ENCODE results near the gene ZFHX3. TPM values are rescaled to one million over a fixed set of nuclear protein-coding genes. Genes with fewer than 3 reads are reported as not detected.

The ZFHX3 gene
- total and polyA plus RNA-seq, 2 of the 8 experiments (the other 6 are each of a cell fraction or from before 2014, with no cell fraction given) = 0.08 to 0.99 TPM

GRCh38 chr16:73016488-73016830, 31.5 kb downstream of the ZFHX3 start:
- no peak overlapping the region for H2BK120ac ChIP-seq (replicated peaks; ENCODE audit: low read depth, low read length)
- H3K79me2 ChIP-seq (ENCODE audit: control insufficient read depth in 1 of 2, insufficient read depth in 2 of 2, low read length in 2 of 2) = no peaks in the 10 kb centered on the region
- H3K14ac ChIP-seq (ENCODE audit: insufficient read length) = no peak overlapping the region
- ChIA-PET CTCF (ENCODE audit: partially characterized antibody) (interaction anchor here (1.5 kb wide), 1 partner anchor 21 kb away, joined by 7 read pairs; no protein-coding TSS in a partner anchor), POLR2A (ENCODE audit: partially characterized antibody) (no interaction called here)
- H3K36me3 ChIP-seq (ENCODE audit: control insufficient read depth in 2 of 4, insufficient read depth in 4 of 4, low read length in 3 of 4) = no peaks in the 10 kb centered on the region
- H3K27me3 ChIP-seq (replicated peaks in 1 of 4; ENCODE audit: control insufficient read depth in 3 of 4, extremely low read depth in 1 of 4, insufficient read depth in 3 of 4, low read length in 3 of 4) = peaks cover 0 to 5% (median 0%) of the 10 kb centered on the region in 4 experiments; a peak in 2 of 7 replicates
- no peak overlapping the region for H2AK5ac ChIP-seq (ENCODE audit: low read depth, low read length)
- no peak overlapping the region for H4K5ac ChIP-seq (ENCODE audit: insufficient read length, low read depth, low read length)
- H3K23me2 ChIP-seq (ENCODE audit: low read depth, low read length) = no peaks in the 10 kb centered on the region
- H3K79me1 ChIP-seq (ENCODE audit: low read depth, low read length) = no peaks in the 10 kb centered on the region
- no peak overlapping the region for H2BK20ac ChIP-seq (ENCODE audit: low read length)
- TF ChIP-seq HDAC6 (IDR thresholded peaks at IDR 0.05; ENCODE audit: low read depth, low read length) (no peak), MAFK (IDR thresholded peaks at IDR 0.05; ENCODE audit: low read depth, low read length) (no peak), POLR2AphosphoS5 (IDR thresholded peaks at IDR 0.05; ENCODE audit: low read depth, low read length) (no peak), TBP (IDR thresholded peaks at IDR 0.05; ENCODE audit: low read depth, low read length) (no peak), TAF1 (IDR thresholded peaks at IDR 0.05; ENCODE audit: low read depth, low read length) (no peak), RAD21 (IDR thresholded peaks at IDR 0.05 in 1 of 2, conservative IDR thresholded peaks at IDR 0.05 in 1 of 2; ENCODE audit: low read depth in 2 of 2, low read length in 2 of 2) (no peak)
- no peak overlapping the region for H3K4me2 ChIP-seq (ENCODE audit: insufficient read depth in 1 of 2, low read depth in 2 of 2, low read length in 2 of 2)
- 86% methylated on average over 2 of the region's 2 CpGs; no CpG with 5 or more reads in 1 of the 2 experiments for WGBS, 2 experiments (ENCODE audit: extremely low coverage in 1 of 2, insufficient coverage in 1 of 2, insufficient read length in 1 of 2, insufficient replicate concordance in 2 of 2, low coverage in 1 of 2, low lambda C conversion rate in 2 of 2, missing lambda C conversion rate in 1 of 2)
- no peaks in the 10 kb centered on the region for H4K20me1 ChIP-seq (replicated peaks in 1 of 2; ENCODE audit: control insufficient read depth in 1 of 2, insufficient read depth in 2 of 2, low read length in 2 of 2)
- DNase-seq (ENCODE audit: low read depth in 1 of 2, low spot score in 2 of 2) (no peak), FAIRE-seq (no peak)
- H2BK5ac ChIP-seq (ENCODE audit: low read depth, low read length) = no peak overlapping the region
- no peak overlapping the region for H3K27ac ChIP-seq (ENCODE audit: low read depth, low read length)
- H3K4me3 ChIP-seq (ENCODE audit: extremely low read depth in 1 of 4, insufficient read depth in 2 of 4, low read depth in 3 of 4, low read length in 4 of 4) = no peak overlapping the region
- H3K18ac ChIP-seq (ENCODE audit: extremely low read depth, low read length) = no peak overlapping the region
- H4K91ac ChIP-seq (replicated peaks; ENCODE audit: insufficient read length, low read length) = no peak overlapping the region
- no peak overlapping the region for H3K9ac ChIP-seq (replicated peaks in 1 of 4; ENCODE audit: extremely low read depth in 1 of 4, low read depth in 3 of 4, low read length in 3 of 4)
- no peaks in the 10 kb centered on the region; a peak in 1 of 7 replicates for H3K4me1 ChIP-seq (replicated peaks in 1 of 4; ENCODE audit: control insufficient read depth in 3 of 4, insufficient read depth in 4 of 4, low read length in 3 of 4)
- H3K23ac ChIP-seq (ENCODE audit: insufficient read length) = no peak overlapping the region
- H2BK12ac ChIP-seq (ENCODE audit: low read depth, low read length) = no peak overlapping the region
- no peaks in the 10 kb centered on the region for H3K9me3 ChIP-seq (ENCODE audit: insufficient read depth in 2 of 2, low read depth in 1 of 2, low read length in 1 of 2)
- H2BK15ac ChIP-seq (ENCODE audit: low read length) = no peak overlapping the region
- no peak overlapping the region for H4K8ac ChIP-seq (ENCODE audit: extremely low read depth, insufficient read depth, low read length)
- H3K4ac ChIP-seq (replicated peaks; ENCODE audit: insufficient read length, low read depth, low read length) = no peak overlapping the region
- no peak overlapping the region for H3K56ac ChIP-seq (replicated peaks; ENCODE audit: insufficient read length, low read depth, low read length)
- no peak overlapping the region for H2AFZ ChIP-seq (ENCODE audit: low read length)
